ENCODE data around the gene SLC39A5.

- no peak for TF ChIP-seq CTCF (conservative IDR thresholded peaks at IDR 0.05; ENCODE audit: low read length)
- no peak for TF ChIP-seq EZH2phosphoT487 (IDR thresholded peaks at IDR 0.05; ENCODE audit: borderline replicate concordance, low read depth, low read length)
Measured at GRCh38 chr12:56192582-56192981, 37.3 kb upstream of the SLC39A5 start.
